Measurements from ENCODE around the gene DNMT3B.

The DNMT3B gene

GRCh38 chr20:32841174-32841573 is 79.0 kb downstream of the DNMT3B start:
- TF ChIP-seq CTCF (conservative IDR thresholded peaks at IDR 0.05; ENCODE audit: low read depth, low read length) = no peak
- no peak for DNase-seq (ENCODE audit: low read depth)
- no peak overlapping the region for H3K4me3 ChIP-seq (ENCODE audit: low read length)

GRCh38 chr20:32841632-32842031 is 79.4 kb downstream of the DNMT3B start:
- TF ChIP-seq CTCF (conservative IDR thresholded peaks at IDR 0.05; ENCODE audit: low read depth, low read length) = no peak
- DNase-seq (ENCODE audit: low read depth) = no peak
- no peak overlapping the region for H3K4me3 ChIP-seq (ENCODE audit: low read length)

GRCh38 chr20:32842688-32843524 is 80.7 kb downstream of the DNMT3B start:
- no peak overlapping the region for H3K4me3 ChIP-seq (ENCODE audit: low read length)
- DNase-seq (ENCODE audit: low read depth) = no peak
- no peak for TF ChIP-seq CTCF (conservative IDR thresholded peaks at IDR 0.05; ENCODE audit: low read depth, low read length)

- no peak for DNase-seq (ENCODE audit: low read depth)
- H3K4me3 ChIP-seq (ENCODE audit: low read length) = no peak overlapping the region
- no peak for TF ChIP-seq CTCF (conservative IDR thresholded peaks at IDR 0.05; ENCODE audit: low read depth, low read length)
Measured at GRCh38 chr20:32845786-32846185, 83.6 kb downstream of the DNMT3B start.

GRCh38 chr20:32846852-32847251 is 84.7 kb downstream of the DNMT3B start:
- H3K4me3 ChIP-seq (ENCODE audit: low read length) = no peak overlapping the region
- DNase-seq (ENCODE audit: low read depth) = no peak
- no peak for TF ChIP-seq CTCF (conservative IDR thresholded peaks at IDR 0.05; ENCODE audit: low read depth, low read length)

GRCh38 chr20:32847964-32848363 is 85.8 kb downstream of the DNMT3B start:
- no peak for TF ChIP-seq CTCF (conservative IDR thresholded peaks at IDR 0.05; ENCODE audit: low read depth, low read length)
- no peak overlapping the region for H3K4me3 ChIP-seq (ENCODE audit: low read length)
- DNase-seq (ENCODE audit: low read depth) = no peak

GRCh38 chr20:32848846-32849245 is 86.7 kb downstream of the DNMT3B start:
- DNase-seq (ENCODE audit: low read depth) = no peak
- no peak overlapping the region for H3K4me3 ChIP-seq (ENCODE audit: low read length)
- no peak for TF ChIP-seq CTCF (conservative IDR thresholded peaks at IDR 0.05; ENCODE audit: low read depth, low read length)

Measured in retinal pigment epithelial cell (primary cell).